Stimulated activated memory B cell treated with anti-CD40 and anti-IgM and Interleukin-4, amounts not matched to agents 10 μg/mL and 1 μg/mL and 100 μg/mL, for 72 hours (primary cell): Measurements from ENCODE around the gene LTK.

ENCODE experiments used
- ATAC-seq: fragments of 150-1000 bp; cut with Tn5 transposase; 2 replicates; pipeline ENCODE4 v1.10.0; 2021
- H3K27ac Mint-ChIP-seq: one replicate; pipeline ENCODE4 v1.8.0; 2022; ENCODE audit warnings: mild to moderate bottlenecking, mixed read lengths
- H3K27me3 Mint-ChIP-seq: one replicate; pipeline ENCODE4 v1.8.0; 2022; ENCODE audit warnings: mixed read lengths
- H3K36me3 Mint-ChIP-seq: one replicate; pipeline ENCODE4 v1.8.0; 2022; ENCODE audit warnings: mixed read lengths
- H3K4me1 Mint-ChIP-seq: one replicate; pipeline ENCODE4 v1.8.0; 2022; ENCODE audit warnings: mixed read lengths
- H3K4me3 Mint-ChIP-seq: one replicate; pipeline ENCODE4 v1.8.0; 2022; ENCODE audit warnings: mild to moderate bottlenecking, moderate library complexity, mixed read lengths
- H3K9me3 Mint-ChIP-seq: one replicate; pipeline ENCODE4 v1.8.0; 2022; ENCODE audit warnings: mixed read lengths

Gene LTK

DNA sequence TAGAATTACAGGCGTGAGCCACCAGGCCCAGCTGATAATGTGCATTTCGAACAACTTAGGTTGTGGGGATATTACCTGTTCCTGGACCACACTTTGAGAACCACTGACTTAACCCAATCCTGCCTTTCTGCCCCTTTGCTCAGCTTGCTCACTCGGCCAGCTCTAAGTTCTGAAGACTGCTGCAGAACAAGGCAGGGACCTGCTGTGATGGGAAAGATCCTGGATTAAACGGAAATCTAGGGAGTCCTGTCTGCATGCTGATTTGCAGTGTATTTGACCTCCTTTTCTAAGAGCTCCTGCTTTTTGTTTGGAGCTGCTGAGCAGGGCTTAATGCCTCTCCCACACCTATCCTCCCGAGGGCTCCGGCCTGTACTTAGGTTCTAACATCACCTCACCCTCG, 2.9 kb downstream of the LTK start:
- H3K4me3 Mint-ChIP-seq = no peak overlapping the region
- H3K9me3 Mint-ChIP-seq = no peaks in the 10 kb centered on the region
- ATAC-seq = no peak
- peaks cover 21% of the 10 kb centered on the region for H3K27me3 Mint-ChIP-seq
- H3K36me3 Mint-ChIP-seq = no peaks in the 10 kb centered on the region
- H3K27ac Mint-ChIP-seq = no peak overlapping the region
- peaks cover 27% of the 10 kb centered on the region for H3K4me1 Mint-ChIP-seq

DNA sequence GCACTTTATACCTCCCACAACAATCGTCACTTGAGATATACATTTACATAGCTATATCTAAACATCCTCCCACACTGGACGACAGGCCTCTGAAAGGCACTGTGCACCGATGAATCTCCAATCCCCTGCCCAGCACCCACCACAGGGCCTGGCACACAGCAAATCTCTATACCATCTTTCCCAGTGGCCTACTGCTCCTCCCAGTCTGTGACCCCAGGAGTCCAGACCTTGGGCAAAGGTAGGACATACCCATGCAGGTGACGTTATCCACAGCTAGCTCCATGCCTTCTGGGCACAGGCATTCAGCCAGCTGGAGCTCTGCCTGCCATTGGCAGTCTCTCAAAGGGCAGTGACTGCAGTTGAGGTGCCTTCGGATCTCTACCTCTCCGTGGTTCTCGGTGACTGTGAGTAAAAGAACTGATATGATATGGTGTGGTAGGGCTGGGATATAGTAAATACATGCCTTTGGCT, 5.8 kb downstream of the LTK start:
- peaks cover 21% of the 10 kb centered on the region for H3K27me3 Mint-ChIP-seq
- H3K4me3 Mint-ChIP-seq = no peak overlapping the region
- no peak for ATAC-seq
- no peaks in the 10 kb centered on the region for H3K36me3 Mint-ChIP-seq
- H3K9me3 Mint-ChIP-seq = no peaks in the 10 kb centered on the region
- H3K4me1 Mint-ChIP-seq = peaks cover 19% of the 10 kb centered on the region
- no peak overlapping the region for H3K27ac Mint-ChIP-seq

DNA sequence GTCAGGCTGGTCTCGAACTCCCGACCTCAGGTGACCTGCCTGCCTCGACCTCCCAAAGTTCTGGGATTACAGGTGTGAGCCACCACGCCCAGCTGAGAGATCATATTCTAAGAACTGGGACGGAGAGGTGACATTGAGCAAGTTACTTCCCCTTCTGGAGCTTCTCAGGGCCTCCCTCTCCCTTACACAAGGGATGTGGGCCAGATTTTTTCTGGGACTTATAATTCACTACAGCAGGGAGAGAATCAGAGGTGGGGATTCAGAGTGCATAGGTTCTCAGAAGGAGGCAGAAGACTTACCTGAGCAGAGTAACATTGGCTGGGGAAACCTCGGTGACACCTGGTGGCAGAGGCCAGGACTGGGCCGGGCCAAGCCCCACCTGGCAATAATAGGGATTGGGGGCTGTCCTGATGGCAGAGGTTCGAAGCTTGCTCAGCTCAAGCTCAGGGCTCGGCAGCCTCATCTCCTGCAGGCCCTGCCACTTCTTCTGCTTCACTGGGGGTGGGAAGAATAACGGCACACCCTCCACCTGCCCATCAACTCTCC, 6.8 kb downstream of the LTK start:
- H3K27me3 Mint-ChIP-seq = peaks cover 22% of the 10 kb centered on the region
- no peak for ATAC-seq
- no peak overlapping the region for H3K4me3 Mint-ChIP-seq
- no peaks in the 10 kb centered on the region for H3K9me3 Mint-ChIP-seq
- H3K4me1 Mint-ChIP-seq = peaks cover 19% of the 10 kb centered on the region
- no peak overlapping the region for H3K27ac Mint-ChIP-seq
- no peaks in the 10 kb centered on the region for H3K36me3 Mint-ChIP-seq

DNA sequence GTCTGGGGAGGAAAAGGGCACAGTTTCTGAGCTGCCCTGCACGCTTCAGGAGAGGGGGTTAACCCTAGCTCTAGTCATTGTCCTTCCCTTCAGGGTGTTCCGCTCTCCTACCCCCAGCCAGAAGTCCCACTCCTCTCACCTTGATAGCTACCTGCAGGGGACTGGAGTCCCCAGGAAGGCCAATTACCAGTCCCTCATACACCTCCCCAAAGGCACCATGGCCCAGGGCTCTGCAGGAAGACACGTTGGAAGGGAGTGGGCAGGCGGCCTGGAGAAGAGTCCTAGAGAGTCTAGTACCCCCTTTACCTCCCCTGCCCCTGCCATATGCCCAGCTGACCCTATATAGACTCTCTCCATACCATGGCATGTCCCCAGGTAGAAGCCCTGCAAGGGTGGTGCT, 7.9 kb downstream of the LTK start:
- H3K36me3 Mint-ChIP-seq = no peaks in the 10 kb centered on the region
- H3K27ac Mint-ChIP-seq = no peak overlapping the region
- no peaks in the 10 kb centered on the region for H3K9me3 Mint-ChIP-seq
- peaks cover 31% of the 10 kb centered on the region for H3K27me3 Mint-ChIP-seq
- no peak for ATAC-seq
- H3K4me1 Mint-ChIP-seq = peaks cover 29% of the 10 kb centered on the region
- H3K4me3 Mint-ChIP-seq = no peak overlapping the region

DNA sequence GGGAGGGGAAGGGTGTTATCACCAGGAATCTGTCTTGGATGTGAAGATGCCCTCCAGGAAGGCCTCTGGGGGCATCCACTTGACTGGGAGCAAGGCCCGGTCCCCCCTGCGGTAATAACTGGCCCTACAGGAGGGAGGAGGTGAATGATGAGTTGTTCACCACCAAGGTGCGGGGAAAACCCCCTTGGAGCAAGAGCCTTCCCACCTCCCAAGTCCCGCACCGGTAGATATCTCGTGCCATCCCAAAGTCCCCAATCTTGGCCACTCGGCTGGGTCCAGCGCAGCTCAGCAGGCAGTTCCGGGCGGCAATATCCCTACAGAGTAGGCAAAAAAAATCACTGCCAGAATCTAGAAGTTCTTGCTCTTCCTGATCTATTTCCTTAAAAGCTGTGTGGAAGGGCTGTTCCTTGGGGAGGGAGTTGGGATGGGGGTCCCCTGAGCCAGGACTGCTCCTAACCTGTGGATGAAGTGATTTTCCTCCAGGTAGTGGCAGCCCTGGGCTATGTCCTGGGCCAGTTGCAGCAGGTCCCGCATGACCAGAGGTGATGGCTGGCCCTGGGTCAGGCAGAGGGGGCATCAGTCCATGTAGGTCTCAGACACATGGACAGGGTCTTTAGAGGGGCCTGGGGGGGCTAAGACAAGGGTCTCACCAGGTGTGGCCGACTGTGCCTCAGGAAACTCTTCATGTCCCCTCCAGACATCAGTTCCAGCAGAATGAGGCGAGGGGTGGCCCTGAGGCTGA, 8.7 kb downstream of the LTK start:
- Mint-ChIP-seq H3K9me3 (no peaks in the 10 kb centered on the region), H3K27ac (no peak overlapping the region), H3K36me3 (no peaks in the 10 kb centered on the region), H3K4me3 (no peak overlapping the region), H3K27me3 (peaks cover 35% of the 10 kb centered on the region), H3K4me1 (peaks cover 29% of the 10 kb centered on the region)
- no peak for ATAC-seq

DNA sequence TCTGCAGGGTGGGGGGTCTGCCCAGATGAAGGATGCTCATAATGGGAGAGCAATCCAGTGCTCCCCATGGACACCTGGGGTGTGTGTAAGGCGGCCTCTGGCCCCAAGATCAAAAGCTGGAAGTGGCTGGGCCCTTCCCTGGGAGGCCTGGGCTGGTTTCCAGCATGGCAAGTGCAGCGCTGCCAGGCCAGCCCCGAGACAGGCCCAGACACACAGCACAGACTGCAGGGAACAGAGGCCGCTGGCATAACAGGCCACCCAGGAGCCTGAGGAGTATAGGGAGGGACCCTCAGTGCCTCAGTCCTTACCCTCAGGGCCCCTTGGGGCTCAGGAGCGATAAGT, 10.0 kb downstream of the LTK start:
- Mint-ChIP-seq H3K36me3 (no peaks in the 10 kb centered on the region), H3K27ac (no peak overlapping the region), H3K27me3 (peaks cover 44% of the 10 kb centered on the region), H3K9me3 (no peaks in the 10 kb centered on the region), H3K4me3 (no peak overlapping the region), H3K4me1 (peaks cover 36% of the 10 kb centered on the region)
- no peak for ATAC-seq

DNA sequence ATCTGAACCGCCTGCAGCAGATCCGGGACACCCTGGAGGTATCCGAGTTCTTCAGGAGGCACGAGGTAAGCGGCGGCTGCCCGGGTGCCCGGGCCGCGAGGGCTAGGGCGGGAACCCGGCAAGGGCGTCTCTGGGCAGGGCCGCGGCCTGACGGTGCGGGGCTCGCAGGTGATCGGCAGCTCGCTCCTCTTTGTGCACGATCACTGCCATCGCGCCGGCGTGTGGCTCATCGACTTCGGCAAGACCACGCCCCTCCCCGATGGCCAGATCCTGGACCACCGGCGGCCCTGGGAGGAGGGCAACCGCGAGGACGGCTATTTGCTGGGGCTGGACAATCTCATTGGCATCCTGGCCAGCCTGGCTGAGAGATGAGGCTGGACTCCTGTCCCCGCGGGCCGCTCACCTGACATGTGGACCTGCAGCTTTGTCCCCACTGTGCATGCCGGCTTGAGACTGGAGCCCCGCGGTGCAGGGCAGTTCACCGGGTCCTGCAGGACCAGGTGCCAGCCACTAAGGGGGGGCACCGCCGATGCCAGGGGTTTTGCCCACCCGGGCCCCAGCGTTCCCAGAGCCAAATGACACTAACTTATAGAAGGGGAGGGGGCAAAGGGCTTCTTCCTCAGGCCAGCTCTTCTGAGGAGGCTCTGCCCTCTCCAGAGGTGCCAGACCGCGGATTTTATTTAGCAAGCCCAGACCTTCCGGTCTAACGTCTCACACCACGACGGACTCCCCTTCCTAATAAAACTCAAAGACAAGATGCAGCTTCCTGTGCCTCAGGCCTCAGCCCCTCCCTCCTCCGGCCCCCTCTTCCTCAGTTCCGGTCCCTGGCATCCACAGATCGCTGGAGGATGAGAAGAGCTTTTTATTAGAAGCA, 10.6 kb downstream of the LTK start:
- Mint-ChIP-seq H3K4me1 (peaks cover 40% of the 10 kb centered on the region), H3K9me3 (no peaks in the 10 kb centered on the region), H3K36me3 (no peaks in the 10 kb centered on the region), H3K27me3 (peaks cover 50% of the 10 kb centered on the region), H3K4me3 (peak overlapping the region; percentile 66), H3K27ac (no peak overlapping the region)
- no peak for ATAC-seq

DNA sequence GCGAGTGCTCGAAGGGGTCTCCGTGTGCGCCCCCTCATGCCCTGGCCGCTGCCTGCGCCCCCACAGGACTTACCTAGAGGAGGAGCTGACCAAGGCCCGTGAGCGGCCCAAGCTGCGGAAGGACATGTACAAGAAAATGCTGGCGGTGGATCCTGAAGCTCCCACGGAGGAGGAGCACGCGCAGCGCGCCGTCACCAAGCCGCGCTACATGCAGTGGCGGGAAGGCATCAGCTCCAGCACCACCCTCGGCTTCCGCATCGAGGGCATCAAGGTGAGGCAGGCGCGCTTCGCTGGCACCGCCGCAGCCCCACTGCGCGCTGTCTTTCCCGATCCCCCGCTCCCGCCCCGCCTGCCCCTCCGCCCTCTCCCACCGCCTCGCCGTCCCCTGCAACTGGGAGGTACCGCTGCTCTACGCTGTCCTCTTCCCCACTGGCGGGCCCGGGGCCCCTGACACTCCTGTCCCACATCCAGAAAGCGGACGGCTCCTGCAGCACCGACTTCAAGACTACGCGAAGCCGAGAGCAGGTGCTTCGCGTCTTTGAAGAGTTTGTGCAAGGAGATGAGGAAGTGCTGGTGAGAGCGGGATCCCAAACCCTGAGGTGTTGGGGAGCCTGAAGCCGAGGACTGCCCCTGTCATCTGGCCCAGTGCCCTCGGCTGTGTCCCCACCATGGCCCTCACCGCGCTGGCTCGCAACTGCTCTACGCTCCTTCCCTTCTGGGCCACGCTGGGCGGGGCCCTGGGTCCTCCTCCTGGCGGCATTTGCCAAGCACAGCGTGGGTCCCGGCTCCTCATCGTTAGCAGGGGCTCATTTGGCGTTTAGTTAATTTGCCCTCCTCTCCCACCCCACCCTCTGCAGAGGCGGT, 11.5 kb downstream of the LTK start:
- H3K27me3 Mint-ChIP-seq = peaks cover 58% of the 10 kb centered on the region
- no peak overlapping the region for H3K27ac Mint-ChIP-seq
- H3K4me3 Mint-ChIP-seq = peak overlapping the region; percentile 66

DNA sequence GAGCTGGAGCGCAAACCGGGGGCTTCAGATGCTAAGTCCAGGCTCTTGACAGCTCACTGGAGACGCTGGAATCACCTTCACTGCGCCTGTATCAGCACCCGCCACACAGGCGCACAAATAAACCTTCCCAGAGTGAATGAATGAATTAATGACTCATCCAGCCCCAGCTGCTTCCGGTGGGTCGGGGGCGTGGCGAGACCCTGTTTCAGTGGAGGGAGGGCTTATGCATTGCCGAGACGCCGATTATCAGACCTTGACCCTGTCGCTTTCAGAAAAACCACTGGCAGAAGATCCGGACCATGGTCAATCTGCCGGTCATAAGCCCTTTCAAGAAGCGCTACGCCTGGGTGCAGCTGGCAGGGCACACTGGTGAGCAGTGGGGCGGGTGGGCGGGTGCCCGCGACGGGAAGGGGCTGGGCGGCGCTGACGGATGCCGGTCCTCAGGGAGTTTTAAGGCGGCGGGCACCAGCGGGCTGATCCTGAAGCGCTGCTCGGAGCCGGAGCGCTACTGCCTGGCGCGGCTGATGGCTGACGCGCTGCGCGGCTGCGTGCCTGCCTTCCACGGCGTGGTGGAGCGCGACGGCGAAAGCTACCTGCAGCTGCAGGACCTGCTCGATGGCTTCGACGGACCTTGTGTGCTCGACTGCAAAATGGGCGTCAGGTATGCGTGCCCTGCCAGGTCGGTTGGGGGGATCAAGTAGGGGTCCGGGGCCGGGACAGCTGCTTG, 12.3 kb downstream of the LTK start:
- ATAC-seq = peak; percentile 62
- no peak overlapping the region for H3K27ac Mint-ChIP-seq
- peak overlapping the region; percentile 54 for H3K4me3 Mint-ChIP-seq
- peaks cover 66% of the 10 kb centered on the region for H3K27me3 Mint-ChIP-seq
- no peaks in the 10 kb centered on the region for H3K36me3 Mint-ChIP-seq
- H3K9me3 Mint-ChIP-seq = no peaks in the 10 kb centered on the region
- peaks cover 40% of the 10 kb centered on the region for H3K4me1 Mint-ChIP-seq

More for the DNA sequence above, 11.5 kb downstream of the LTK start:
- ATAC-seq = no peak
- Mint-ChIP-seq H3K36me3 (no peaks in the 10 kb centered on the region), H3K9me3 (no peaks in the 10 kb centered on the region), H3K4me1 (peaks cover 40% of the 10 kb centered on the region)

DNA sequence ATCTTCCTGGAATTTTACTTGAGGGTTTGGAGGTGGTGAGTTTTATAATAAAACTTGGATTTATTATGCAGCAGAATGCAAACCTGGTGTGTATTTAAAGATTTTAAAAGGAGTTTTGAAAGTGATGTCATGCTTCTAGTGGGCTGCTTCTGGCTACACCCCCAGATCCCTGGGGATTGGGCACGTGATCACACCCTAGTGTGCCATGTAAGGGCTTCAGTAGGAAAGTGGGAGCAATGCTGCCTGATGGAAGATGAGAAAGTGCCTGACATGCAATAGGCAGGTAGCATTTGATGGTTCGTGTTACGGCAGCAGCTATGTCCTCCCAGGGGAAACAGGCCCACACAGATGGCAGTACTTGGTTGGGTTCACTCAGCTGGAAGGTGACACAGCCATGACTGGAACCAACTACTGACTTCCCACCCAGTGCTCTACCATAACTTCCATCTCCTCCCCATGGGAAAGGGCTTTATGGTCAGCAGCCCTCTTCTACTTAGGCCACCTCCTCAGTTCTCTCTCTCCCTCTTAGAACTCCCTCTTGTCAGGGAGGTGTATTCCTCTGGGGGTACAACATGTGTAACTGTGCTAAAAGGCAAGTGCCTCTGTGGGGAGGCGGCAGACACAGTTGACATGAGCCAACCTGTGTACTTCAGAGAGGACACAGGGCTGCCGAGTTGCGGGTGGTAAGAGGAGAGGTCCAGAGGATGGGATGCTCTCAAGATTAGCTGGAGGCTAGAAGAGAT, 14.3 kb downstream of the LTK start:
- H3K4me3 Mint-ChIP-seq = no peak overlapping the region
- peaks cover 71% of the 10 kb centered on the region for H3K27me3 Mint-ChIP-seq
- H3K36me3 Mint-ChIP-seq = no peaks in the 10 kb centered on the region
- no peak overlapping the region for H3K27ac Mint-ChIP-seq
- no peaks in the 10 kb centered on the region for H3K9me3 Mint-ChIP-seq
- no peak for ATAC-seq
- peaks cover 48% of the 10 kb centered on the region for H3K4me1 Mint-ChIP-seq

DNA sequence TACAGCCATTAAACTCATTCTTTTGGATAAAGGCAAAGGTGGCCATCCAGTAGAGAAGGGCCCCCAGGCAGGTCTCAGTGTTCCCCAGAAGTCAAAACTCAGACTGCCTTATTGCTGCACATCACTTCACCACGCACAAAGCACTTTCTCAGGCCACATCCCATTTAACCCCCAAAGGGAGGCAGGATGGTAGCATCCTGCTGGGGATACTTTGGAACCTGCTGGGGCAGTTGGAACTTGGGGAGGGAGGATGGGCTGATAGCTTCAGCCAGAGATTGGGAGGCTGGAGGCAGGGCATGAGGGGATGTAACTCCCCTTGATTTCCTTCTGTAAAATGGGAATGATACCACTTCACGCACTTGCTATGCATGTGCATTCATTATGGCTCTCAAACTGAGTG, 15.0 kb downstream of the LTK start:
- ATAC-seq = no peak
- Mint-ChIP-seq H3K9me3 (no peaks in the 10 kb centered on the region), H3K36me3 (no peaks in the 10 kb centered on the region), H3K27me3 (peaks cover 69% of the 10 kb centered on the region), H3K4me1 (peaks cover 48% of the 10 kb centered on the region), H3K27ac (no peak overlapping the region), H3K4me3 (no peak overlapping the region)

DNA sequence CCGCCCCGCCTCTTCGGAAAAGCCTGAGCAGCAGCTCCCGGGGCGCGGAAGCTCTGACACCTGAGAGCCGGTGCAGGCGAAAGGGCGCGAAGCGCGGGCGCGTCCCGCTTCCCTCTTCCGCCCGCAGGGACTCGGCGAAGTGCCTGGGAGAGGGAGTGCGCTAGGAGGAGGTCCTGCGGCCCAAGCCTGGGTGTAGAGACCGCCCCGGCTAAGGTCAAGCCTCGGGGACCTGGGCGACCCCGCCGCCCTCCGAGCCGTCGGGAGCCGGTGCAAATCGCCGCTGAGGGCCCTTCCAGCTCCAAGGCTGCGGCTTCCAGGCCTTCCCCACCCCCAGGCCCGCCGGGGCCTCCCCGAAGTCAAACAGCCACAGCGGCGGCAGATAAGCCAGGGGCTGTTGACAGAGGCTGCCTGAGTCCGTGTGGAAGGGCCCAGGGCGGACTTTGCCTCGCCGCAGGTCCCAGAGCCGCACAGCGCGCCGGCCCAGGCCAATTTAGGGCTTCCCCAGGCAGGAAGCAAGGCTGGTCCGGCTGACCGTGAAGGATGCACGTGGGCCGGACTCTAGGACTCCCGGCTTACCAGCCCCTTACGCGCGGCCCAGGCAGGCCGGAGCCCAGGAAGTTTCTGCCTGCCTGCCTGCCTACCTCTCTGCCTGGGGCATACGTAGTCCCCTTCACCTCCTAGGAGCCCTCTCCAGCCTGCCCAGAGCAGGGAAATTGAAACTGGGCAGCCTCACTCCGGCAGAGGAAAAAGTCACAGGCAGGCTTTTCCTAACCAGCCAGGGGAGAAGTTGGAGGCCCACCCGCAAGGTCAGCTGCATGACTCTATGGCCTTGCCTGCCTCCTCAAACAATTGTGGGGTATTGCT, 17.7 kb downstream of the LTK start:
- Mint-ChIP-seq H3K36me3 (no peaks in the 10 kb centered on the region), H3K4me3 (peak overlapping the region; percentile 64), H3K27me3 (peaks cover 64% of the 10 kb centered on the region), H3K27ac (no peak overlapping the region), H3K4me1 (peaks cover 31% of the 10 kb centered on the region), H3K9me3 (no peaks in the 10 kb centered on the region)
- ATAC-seq = no peak
